SHP77 (cell line): Measurements from ENCODE around the gene SRPX2.

Source experiments
- DNase-seq, 2 experiments: peaks; one replicate each; lab custom pipeline; 2025; lab: John Stamatoyannopoulos, UW

The SRPX2 gene

GRCh38 chrX:100650841-100651240 lies 6.8 kb downstream of the SRPX2 start:
- no peak for DNase-seq

GRCh38 chrX:100652266-100652665 lies 8.3 kb downstream of the SRPX2 start:
- DNase-seq, result no peak

GRCh38 chrX:100654261-100654660 lies 10.3 kb downstream of the SRPX2 start:
- no peak for DNase-seq

- no peak for DNase-seq
These were observed 15.0 kb downstream of the SRPX2 start for GRCh38 chrX:100658941-100659381.

GRCh38 chrX:100659431-100660137 lies 15.6 kb downstream of the SRPX2 start:
- DNase-seq, result no peak

GRCh38 chrX:100662170-100662569 lies 18.2 kb downstream of the SRPX2 start:
- no peak for DNase-seq

GRCh38 chrX:100662796-100663195 lies 18.8 kb downstream of the SRPX2 start:
- DNase-seq, result no peak

- no peak for DNase-seq
These were observed 19.6 kb downstream of the SRPX2 start for GRCh38 chrX:100663642-100664041.

- no peak for DNase-seq
These were observed 29.0 kb downstream of the SRPX2 start for GRCh38 chrX:100672966-100673365.

GRCh38 chrX:100673397-100673953 lies 29.5 kb downstream of the SRPX2 start:
- no peak for DNase-seq

GRCh38 chrX:100674705-100675104 lies 30.7 kb downstream of the SRPX2 start:
- DNase-seq, result no peak

- no peak for DNase-seq
These were observed 33.7 kb downstream of the SRPX2 start for GRCh38 chrX:100677611-100678181.

- no peak for DNase-seq
These were observed 36.8 kb downstream of the SRPX2 start for GRCh38 chrX:100680756-100681155.

- no peak for DNase-seq
These were observed 37.6 kb downstream of the SRPX2 start for GRCh38 chrX:100681599-100681998.

GRCh38 chrX:100682939-100683338 lies 38.9 kb downstream of the SRPX2 start:
- DNase-seq, result no peak

- peak; percentile 45 to 48 for DNase-seq
These were observed 41.4 kb downstream of the SRPX2 start for GRCh38 chrX:100685284-100685996.

- DNase-seq, result no peak
These were observed 42.0 kb downstream of the SRPX2 start for GRCh38 chrX:100685997-100686305.

GRCh38 chrX:100687128-100687527 lies 43.1 kb downstream of the SRPX2 start:
- DNase-seq, result no peak

GRCh38 chrX:100687546-100687945 lies 43.5 kb downstream of the SRPX2 start:
- DNase-seq, result no peak

- DNase-seq, result no peak
These were observed 51.3 kb downstream of the SRPX2 start for GRCh38 chrX:100695302-100695701.

GRCh38 chrX:100695991-100696390 lies 52.0 kb downstream of the SRPX2 start:
- DNase-seq, result no peak

GRCh38 chrX:100696699-100697351 lies 52.8 kb downstream of the SRPX2 start:
- DNase-seq, result no peak

GRCh38 chrX:100698551-100698950 lies 54.6 kb downstream of the SRPX2 start:
- no peak for DNase-seq
